GM18868 (cell line): Measurements from ENCODE around the gene TPM1.

ENCODE experiments used
- ATAC-seq: cut with Tn5 transposase; IDR thresholded peaks from one replicate; pipeline ENCODE4 v1.9.1; 2021; ENCODE audit warnings: mild to moderate bottlenecking, moderate library complexity; ENCODE audit not compliant: unreplicated experiment

The TPM1 gene

DNA sequence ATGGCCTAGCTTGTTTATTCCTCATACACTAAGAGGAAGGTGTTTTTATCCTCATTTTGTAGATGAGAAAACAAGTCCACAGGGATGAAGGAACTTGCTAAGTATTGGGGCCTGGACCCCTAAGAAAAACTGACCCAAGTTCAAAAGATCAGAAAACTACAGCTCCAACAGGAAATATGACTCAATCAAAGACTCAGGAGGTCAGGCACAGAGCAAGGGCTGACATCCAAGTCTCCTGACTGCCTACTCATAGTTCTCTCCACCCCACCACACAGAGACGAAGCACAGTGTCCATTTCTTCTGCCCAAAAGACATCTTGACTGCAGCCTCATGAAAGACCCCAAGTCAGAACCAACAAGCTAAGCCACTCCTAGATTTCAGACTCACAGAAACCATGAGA is 26.9 kb upstream of the TPM1 start:
- ATAC-seq: no peak

DNA sequence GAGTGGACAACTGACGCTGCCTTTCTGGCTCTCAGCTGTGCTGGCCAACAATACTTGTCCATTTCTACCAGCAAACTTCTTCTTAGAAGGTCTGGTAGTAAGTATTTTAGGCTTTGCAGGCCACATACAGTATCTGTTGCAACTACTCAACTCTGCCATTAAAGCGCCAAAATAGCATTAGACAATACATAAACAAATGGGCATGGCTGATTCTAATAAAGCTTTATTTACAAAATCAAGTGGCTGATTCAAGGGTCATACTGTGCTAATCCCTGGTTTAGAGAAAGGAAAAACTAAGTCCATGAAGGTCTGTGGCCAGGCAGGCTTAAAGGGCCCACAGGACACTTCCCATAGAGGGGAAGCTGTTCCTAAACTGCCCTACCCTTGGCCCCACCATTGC is 26.3 kb upstream of the TPM1 start:
- no peak for ATAC-seq

- ATAC-seq: no peak
Measured at GRCh38 chr15:63018639-63019038, 23.9 kb upstream of the TPM1 start.

GRCh38 chr15:63019511-63020109 is 22.9 kb upstream of the TPM1 start:
- ATAC-seq: no peak

GRCh38 chr15:63020128-63020527 is 22.4 kb upstream of the TPM1 start:
- no peak for ATAC-seq

DNA sequence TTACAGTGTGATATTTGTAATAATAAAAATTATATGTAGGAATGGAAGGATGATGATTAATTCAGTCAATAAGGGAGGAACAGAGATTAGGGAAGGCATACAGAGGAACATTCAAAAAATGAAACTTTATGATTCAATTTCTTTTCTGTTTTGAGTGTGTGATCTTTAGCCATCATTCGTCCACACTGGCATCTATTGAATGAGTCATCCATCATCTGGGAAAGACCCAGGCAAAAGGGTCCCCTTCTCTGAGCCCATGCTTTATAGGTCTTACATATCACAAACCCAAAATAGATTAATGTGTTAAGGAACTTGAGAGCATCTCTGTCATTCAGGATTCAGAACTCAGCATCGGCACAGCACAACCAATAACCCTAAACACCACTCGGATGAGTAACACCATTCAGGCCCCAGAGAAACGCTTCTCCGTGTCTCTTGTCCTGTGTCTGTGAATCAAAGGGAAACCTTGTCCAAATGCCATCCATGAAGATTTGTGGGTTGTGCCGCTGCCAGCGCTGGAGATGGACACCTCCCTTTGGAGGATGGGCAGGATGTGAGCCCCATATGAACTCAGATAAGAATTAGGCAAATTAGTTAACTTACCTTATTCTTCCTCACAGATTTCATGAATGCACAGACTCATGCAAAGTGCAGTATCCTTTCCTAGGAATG is 21.7 kb upstream of the TPM1 start:
- ATAC-seq: no peak

DNA sequence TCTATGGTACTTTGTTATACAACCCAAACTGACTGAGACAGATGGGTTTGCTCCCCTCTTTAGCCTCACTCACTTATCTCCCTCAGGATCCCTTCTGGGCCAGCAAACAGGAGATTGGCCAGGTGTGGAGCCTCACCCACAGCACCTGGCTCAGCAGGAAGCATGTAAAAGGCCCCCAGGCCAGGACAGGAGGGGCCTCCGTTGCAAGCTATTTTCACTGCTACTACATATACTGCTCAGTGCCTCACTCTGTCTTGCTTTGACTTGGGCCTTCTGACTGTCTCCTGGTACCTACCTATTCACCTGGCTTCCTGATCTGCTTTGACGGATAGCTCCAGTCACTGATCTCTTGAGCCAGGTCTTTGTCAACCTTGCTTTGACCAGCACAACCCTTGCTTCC is 20.4 kb upstream of the TPM1 start:
- ATAC-seq: no peak

GRCh38 chr15:63022663-63023062 is 19.9 kb upstream of the TPM1 start:
- no peak for ATAC-seq

DNA sequence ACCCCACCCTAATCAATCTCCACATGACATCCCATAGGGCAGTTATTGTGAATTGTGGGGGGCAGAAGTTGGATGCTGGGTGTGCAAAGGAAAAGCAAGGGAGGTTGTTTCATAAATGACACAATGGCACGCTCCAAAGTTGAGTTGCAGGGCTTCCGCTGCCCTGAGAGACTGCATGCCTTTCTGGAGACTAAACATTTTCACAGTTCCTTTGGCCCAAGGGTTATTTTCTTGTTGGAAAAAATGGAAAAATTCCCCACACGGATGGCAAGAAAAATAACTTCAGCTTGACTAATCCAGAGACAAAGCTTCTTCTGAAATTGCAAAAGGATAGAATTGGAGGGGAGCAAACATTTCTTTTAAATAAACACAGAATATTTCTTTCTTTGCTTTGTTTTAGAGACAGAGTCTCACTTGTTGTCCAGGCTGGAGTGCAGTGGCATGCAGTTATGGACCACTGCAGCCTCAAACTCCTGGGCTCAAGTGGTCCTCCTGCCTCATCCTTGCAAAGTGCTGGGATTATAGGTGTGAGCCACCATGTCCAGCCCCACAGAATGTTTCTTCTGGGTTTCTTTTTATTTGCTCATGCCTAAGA is 19.1 kb upstream of the TPM1 start:
- no peak for ATAC-seq

DNA sequence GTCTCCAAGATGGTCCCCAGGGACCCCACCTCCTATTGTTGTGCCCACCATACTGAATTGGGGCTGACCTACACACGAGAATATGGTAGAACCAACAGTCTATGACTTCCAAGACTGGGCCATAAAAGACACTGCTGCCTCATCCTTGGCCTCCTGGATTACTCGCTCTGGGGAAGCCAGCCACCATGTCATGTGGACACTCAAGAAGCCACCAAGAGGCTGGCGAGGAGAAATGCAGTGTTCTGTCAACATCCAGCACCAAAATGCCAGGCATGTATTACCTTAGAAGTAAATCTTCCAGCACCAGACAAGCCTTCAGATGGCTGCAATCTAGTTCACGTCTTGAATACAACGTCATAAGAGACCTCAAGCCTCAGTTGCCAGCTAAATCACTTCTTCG is 17.1 kb upstream of the TPM1 start:
- ATAC-seq: no peak

DNA sequence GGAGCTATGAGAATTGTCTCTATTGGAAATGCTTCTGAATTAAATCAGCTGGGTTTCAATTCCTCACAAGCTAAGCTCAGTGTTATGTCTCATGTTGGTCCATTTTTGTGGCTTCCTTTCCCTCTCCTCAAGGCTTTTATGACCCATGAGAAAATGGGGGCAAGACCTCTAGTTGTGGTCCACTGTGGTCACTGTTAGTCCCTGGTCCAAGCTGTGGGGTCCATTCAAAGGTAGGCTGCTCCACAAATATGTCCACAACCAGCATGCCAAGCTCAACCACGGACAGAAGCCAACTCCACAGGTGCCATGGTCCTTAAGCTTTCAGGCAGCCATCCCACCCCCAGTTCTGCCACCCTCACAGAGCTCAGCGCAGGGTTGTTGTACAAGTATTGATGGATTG is 14.9 kb upstream of the TPM1 start:
- ATAC-seq: no peak

- ATAC-seq: no peak
Measured at GRCh38 chr15:63028442-63029110, 14.0 kb upstream of the TPM1 start.

GRCh38 chr15:63029676-63030075 is 12.9 kb upstream of the TPM1 start:
- no peak for ATAC-seq

GRCh38 chr15:63030101-63030551 is 12.4 kb upstream of the TPM1 start:
- ATAC-seq: no peak

- no peak for ATAC-seq
Measured at GRCh38 chr15:63034578-63034977, 8.0 kb upstream of the TPM1 start.

DNA sequence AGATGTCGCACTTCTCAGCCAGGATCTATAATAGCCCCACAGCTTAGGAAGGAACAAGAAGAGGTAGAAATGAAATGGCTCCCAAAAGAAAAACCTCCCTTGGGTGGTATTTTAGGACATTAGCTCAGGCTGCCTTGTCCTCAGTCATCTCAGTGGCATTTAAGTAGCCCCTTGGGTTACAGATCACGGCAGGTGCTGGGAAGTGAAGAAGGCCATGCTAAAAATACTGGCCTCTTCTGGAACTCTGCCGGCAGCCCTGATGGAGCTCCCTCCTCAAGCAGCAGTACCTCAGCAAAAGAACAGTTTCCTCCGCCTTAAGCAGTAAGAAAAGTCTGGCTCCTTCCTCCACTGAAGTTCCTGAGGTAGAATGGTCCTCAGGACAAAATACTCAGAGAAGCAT is 7.3 kb upstream of the TPM1 start:
- no peak for ATAC-seq

DNA sequence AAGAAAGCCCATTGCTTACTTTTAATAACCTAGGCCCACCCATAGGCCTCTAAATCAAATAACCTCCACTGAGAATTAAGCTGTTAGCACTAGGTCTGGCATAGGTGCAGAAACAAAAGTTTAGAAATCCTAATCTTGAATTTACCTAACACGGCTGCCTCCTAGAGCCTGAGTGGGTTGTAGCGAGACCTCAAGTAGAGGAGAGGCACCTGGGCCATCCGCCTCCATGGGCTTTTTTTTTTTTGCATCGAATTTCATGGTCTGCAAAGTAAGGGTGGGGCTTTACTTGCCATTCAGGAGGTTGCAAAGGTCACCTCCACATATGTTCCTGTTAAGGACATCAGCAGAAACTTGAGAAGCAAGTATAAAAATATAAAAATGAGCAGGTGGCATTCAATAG is 6.6 kb upstream of the TPM1 start:
- ATAC-seq: no peak

- ATAC-seq: no peak
Measured at GRCh38 chr15:63037976-63038720, 4.4 kb upstream of the TPM1 start.

GRCh38 chr15:63038926-63039673 is 3.4 kb upstream of the TPM1 start:
- no peak for ATAC-seq

DNA sequence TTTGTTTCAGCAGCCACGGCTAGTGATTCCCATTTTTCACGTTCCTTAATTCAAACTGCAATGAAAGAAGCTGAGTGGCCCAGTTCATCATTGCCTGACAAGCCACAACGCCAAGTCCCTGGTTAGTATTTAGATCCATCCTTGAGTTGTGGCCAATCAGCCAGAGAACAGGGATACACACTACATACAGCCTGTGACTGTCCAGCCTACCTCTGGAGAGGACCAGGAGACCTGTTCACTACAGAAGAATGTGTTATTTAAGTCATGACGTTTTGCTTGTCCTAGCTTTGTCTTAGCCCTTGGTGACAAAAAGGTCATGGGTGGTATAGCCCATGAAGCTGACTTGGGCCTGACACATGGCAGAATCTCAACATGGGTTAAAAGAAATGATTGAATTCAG is 2.7 kb upstream of the TPM1 start:
- no peak for ATAC-seq

GRCh38 chr15:63040509-63040908 is 2.0 kb upstream of the TPM1 start:
- ATAC-seq: no peak
